ENCODE results near the gene ACVR1.

ACVR1 gene

DNA sequence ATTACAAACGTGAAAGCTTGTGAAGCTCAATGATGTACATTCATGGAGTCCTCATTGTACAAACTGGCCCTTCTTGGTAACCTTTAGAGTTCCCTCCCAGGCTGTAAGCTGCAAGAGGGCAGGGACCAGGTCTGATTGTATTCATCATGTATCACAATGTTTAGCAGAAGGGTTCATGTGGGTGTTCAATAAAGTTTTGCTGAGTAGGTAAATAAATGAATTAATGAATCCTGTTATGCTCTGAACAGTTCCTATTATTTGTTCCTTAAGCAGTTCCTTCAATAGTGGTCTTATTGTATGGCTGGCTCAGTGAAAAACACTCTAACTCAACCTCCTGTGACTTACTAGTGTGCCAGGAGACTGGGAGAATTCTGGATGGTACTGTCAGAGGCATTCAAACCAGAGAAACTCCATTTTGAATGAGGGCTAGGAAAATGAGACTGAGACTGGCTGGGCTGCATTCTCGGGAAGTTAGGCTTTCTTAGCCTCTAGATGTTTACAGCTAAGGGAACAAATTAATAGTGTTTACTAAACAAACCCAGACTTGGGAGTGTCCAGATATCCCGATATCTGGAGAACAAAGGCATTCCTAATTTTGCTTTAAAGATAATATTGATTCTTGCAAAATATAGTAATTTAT is 1.8 kb upstream of the ACVR1 start:
- TF ChIP-seq POLR2A (IDR thresholded peaks at IDR 0.05; ENCODE audit: low read depth, low read length): no peak
- DNase-seq (ENCODE audit: insufficient read length, low spot score): no peak
- no peak for FAIRE-seq

- no peak for FAIRE-seq
- no peak for DNase-seq (ENCODE audit: insufficient read length, low spot score)
- no peak for TF ChIP-seq POLR2A (IDR thresholded peaks at IDR 0.05; ENCODE audit: low read depth, low read length)
Measured at GRCh38 chr2:157876786-157877138, 632 bp upstream of the ACVR1 start.

DNA sequence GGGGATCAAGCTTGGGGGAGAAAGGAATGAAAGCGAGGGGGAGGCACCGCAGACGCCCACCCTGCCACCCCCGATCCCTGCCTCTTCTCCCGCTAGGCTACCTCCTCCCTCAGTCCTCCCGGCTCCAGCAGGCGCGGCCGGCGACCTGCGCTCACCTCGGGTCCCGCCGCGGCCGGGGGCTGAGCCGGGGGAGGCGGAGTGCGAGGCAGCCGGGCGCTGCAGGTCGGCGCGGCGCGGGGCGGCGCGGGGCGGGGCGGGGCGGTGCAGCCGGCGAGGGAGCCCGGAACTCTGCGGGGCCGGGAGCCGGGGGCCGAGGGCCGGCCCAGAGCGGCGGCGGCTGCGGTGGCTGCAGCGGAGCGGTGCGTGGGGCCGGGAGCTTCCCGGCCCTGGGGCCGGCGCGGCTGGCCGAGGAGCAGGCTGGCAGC is 477 bp downstream of the ACVR1 start:
- FAIRE-seq (no peak), DNase-seq (ENCODE audit: insufficient read length, low spot score) (no peak)
- TF ChIP-seq POLR2A (IDR thresholded peaks at IDR 0.05; ENCODE audit: low read depth, low read length): no peak

DNA sequence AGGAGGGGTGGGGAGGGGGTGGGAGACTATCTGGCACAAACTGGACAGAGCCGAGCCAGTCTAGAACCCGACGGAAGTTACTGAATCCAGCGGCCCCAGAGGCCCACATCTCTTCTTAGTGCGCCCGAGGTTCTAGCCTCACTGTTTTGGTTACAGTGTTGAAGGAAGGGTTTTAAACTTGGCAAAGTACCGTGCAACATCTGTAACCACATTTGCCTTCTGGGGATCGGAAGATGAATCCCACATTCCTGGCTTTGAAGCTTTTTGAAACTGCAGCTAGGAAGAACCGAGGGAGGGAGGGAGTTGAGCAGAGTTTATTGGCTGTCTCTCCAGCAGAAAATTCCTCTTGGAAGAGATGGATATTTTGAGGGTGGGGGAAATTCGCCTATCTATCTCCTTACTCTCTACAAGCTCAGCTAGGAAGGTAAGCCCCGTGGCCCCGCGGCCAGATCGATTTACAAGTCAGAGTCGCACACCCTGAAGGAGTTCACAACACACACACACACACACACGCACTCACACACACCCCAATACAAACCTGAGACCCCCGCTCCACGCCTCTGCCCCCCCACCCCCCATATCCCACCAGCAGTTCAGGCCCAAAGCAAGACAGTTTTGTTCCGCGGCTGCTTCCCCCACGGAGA is 1.0 kb downstream of the ACVR1 start:
- DNase-seq (ENCODE audit: insufficient read length, low spot score): peak; percentile 30
- peak; percentile 71 for FAIRE-seq

GRCh38 chr2:157874348-157874747 is 1.8 kb downstream of the ACVR1 start:
- TF ChIP-seq POLR2A (IDR thresholded peaks at IDR 0.05; ENCODE audit: low read depth, low read length): no peak
- DNase-seq (ENCODE audit: insufficient read length, low spot score) (no peak), FAIRE-seq (no peak)

More for the DNA sequence above, 1.0 kb downstream of the ACVR1 start:
- TF ChIP-seq POLR2A (IDR thresholded peaks at IDR 0.05; ENCODE audit: low read depth, low read length): no peak

DNA sequence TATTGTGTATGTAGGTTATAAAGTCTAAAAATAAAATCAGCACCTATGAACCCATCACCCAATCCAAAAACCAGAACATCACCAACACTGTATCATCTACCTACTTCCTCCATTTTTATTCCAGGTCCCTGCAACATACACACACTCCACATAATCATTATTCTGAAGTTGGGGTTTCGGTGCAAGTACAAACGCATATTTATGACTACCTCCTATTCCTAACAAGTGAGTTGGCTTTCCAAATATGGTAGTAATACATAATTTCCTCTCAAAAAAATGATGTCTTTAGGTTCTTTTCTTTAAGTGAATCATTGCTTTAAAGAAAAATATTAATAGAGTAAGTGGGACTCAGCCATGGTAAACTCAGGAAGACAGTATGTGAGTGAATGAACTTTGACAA is 3.3 kb downstream of the ACVR1 start:
- no peak for TF ChIP-seq POLR2A (IDR thresholded peaks at IDR 0.05; ENCODE audit: low read depth, low read length)
- DNase-seq (ENCODE audit: insufficient read length, low spot score) (no peak), FAIRE-seq (no peak)

DNA sequence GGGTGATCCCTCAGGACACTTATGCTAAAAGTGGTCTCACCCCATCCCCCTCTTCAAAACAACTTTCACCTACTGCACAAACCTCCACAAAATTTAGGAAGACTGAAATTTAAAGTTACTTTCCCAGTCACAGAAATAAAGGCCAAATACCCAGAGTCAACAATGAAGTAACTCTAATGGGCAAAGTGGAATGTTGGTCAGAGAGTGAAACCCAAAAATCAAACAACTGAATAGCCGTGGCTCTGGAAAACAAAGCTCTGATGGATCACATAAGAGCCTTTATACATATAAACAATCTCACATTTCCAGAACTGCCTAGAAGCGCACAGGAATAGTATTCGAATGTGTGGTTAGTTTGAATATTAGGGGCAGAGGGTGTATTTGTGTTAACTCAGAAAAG is 4.7 kb downstream of the ACVR1 start:
- TF ChIP-seq POLR2A (IDR thresholded peaks at IDR 0.05; ENCODE audit: low read depth, low read length): no peak
- FAIRE-seq (no peak), DNase-seq (ENCODE audit: insufficient read length, low spot score) (no peak)

DNA sequence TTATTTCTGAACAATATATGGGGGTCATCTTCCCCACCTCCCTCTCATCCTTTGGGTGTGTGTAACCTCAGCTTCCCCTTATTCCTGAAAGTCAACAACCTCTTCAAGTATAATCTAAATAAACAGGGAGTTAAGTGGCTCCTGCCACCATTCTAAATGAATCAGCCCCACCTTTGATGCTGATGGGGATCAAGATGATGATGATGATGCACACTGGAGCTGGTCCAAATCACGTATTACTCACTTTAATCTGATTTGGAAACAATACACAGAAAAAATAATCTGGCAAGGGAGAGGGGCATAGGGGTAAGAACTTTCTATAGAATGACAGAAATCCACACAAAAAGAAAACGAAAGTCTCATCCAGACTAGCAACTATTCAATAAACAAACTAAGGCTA is 7.1 kb downstream of the ACVR1 start:
- DNase-seq (ENCODE audit: insufficient read length, low spot score): no peak
- no peak for FAIRE-seq
- no peak for TF ChIP-seq POLR2A (IDR thresholded peaks at IDR 0.05; ENCODE audit: low read depth, low read length)

DNA sequence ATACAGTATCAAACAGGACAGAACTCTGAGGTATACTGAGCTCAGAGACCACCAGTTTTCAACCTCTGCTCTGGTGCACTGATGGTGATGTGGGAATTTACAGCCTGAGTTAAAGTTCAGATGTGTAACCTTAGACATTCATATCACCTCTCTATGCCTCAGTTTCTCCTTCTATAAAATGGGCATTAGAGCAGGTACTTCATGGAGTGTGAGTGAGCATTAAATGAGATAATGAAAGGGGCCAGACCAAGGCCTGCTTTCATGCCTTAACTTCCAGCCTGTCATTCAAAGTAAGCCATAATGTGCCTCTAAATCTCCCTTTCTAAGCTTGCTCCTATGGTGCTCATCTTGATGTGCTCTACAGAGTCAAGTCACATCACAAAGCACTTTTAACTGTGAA is 8.4 kb downstream of the ACVR1 start:
- FAIRE-seq: no peak
- DNase-seq (ENCODE audit: insufficient read length, low spot score): no peak
- TF ChIP-seq POLR2A (IDR thresholded peaks at IDR 0.05; ENCODE audit: low read depth, low read length): no peak

DNA sequence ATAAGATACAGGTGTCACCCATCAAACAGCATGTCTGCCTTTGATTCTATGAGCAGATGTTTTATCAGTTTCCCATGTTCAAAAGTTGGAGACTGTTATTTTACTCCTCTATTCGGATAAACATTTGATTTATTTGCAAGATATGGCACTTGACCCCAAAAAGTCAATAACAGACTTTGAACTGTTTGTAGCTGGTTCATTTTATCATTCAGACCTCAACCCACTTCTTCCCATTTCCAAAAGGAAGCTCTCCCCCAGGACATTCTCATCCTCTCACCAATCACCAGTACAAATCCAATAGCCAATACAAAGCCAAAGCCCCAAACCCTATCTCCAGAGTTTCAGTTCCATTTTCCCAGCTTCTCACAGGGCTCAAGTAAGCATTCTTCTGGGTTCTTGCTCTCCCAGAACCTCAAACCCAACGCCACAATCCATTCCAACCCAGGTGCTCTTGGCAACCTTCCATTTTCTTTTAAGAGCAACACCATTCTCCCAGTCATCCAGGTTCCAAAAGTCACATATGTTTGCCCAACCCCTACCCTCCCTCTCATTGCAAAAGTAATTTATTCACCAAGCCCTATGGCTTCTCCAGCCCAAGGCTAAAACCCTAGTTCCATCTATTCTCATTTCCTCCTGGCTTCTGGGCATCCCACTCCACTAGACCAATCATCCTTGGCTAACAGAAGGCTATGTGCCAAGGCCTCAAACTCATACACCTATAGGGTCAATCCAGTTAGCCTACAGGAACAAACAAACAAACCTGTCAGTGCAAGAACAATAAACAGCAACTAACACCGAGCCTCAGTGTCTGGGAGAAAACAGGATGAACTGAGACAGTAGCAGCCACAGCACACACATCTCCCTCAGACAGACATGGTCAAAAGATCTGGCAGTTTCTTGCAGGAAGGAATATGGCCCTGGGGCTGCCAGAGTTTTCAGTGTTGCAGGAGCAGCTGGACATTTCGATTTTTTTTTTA is 9.2 kb downstream of the ACVR1 start:
- no peak for TF ChIP-seq POLR2A (IDR thresholded peaks at IDR 0.05; ENCODE audit: low read depth, low read length)
- FAIRE-seq (no peak), DNase-seq (ENCODE audit: insufficient read length, low spot score) (no peak)

GRCh38 chr2:157866202-157866601 is 9.9 kb downstream of the ACVR1 start:
- FAIRE-seq (peak; percentile 15), DNase-seq (ENCODE audit: insufficient read length, low spot score) (no peak)
- no peak for TF ChIP-seq POLR2A (IDR thresholded peaks at IDR 0.05; ENCODE audit: low read depth, low read length)

DNA sequence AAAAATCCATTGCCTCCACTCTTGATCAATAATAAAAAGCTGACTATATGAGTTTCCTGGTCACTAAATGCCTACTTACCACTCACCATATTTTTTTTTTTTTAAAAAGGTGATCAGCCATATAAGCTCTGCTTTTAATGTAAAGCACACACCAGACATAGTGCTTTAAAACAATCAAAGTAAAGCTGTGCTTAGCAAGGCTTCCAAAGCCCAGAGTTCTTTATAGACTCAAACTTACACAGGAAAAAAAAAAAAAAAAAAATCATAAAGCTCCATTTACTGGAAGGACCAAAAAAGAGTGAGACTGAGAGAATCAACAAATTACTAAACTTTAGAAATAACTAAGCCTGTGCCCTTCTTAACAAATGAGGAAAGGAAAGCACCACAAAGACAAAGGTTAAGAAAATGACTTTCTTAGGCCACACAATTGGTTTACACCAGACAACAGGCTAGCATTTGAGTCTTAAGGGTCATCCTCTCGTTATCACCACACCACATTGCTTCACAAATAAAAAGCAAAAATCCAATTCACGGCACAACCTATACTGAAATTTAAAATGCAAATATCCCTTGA is 11.2 kb downstream of the ACVR1 start:
- TF ChIP-seq POLR2A (IDR thresholded peaks at IDR 0.05; ENCODE audit: low read depth, low read length): no peak
- DNase-seq (ENCODE audit: insufficient read length, low spot score) (no peak), FAIRE-seq (no peak)

GRCh38 chr2:157858846-157859245 is 17.3 kb downstream of the ACVR1 start:
- TF ChIP-seq POLR2A (IDR thresholded peaks at IDR 0.05; ENCODE audit: low read depth, low read length): no peak
- FAIRE-seq (no peak), DNase-seq (ENCODE audit: insufficient read length, low spot score) (no peak)

GRCh38 chr2:157857881-157858280 is 18.2 kb downstream of the ACVR1 start:
- DNase-seq (ENCODE audit: insufficient read length, low spot score) (no peak), FAIRE-seq (no peak)
- no peak for TF ChIP-seq POLR2A (IDR thresholded peaks at IDR 0.05; ENCODE audit: low read depth, low read length)
